Measurements from ENCODE around the gene ATP11C. TPM values are rescaled to one million over a fixed set of nuclear protein-coding genes. Genes with fewer than 3 reads are reported as not detected.
A peak's percentile ranks its signal among the peaks of the same experiment; 100 is the strongest.

The ATP11C gene
- total and polyA plus RNA-seq, 2 experiments from 2014 or later, result 44.0 to 90.7 TPM

- H3K27ac Mint-ChIP-seq, result peak overlapping the region; percentile 91
- no peak overlapping the region for H2AFZ ChIP-seq
- peak overlapping the region; percentile 41 for H3K4me2 ChIP-seq
- H3K4me3 Mint-ChIP-seq, result 0 out of 3 replicates have a peak overlapping the region, but pooled peaks have one; percentile 9
- H4K20me1 ChIP-seq (replicated peaks; ENCODE audit: insufficient read depth), result no peaks in the 10 kb centered on the region
- no peaks in the 10 kb centered on the region for H3K9me3 Mint-ChIP-seq
- H3K27me3 Mint-ChIP-seq (ENCODE audit: insufficient read depth, low read depth, poor library complexity), result no peaks in the 10 kb centered on the region
- H3K4me1 ChIP-seq (ENCODE audit: insufficient read depth), result peaks cover 82% of the 10 kb centered on the region
- peak overlapping the region; percentile 15; the same call in 1 of the 2 replicates for H3K4me3 ChIP-seq
- H3K79me2 ChIP-seq (replicated peaks; ENCODE audit: insufficient read depth), result peaks cover 84% of the 10 kb centered on the region
- H3K9me2 ChIP-seq (ENCODE audit: insufficient read depth), result no peaks in the 10 kb centered on the region
- DNase-seq (ENCODE audit: low spot score) (no peak), ATAC-seq (no peak)
- peaks cover 69% of the 10 kb centered on the region for H3K4me1 Mint-ChIP-seq
- no peaks in the 10 kb centered on the region for H3K36me3 ChIP-seq (ENCODE audit: insufficient read depth)
- no peaks in the 10 kb centered on the region for H3K36me3 Mint-ChIP-seq (ENCODE audit: low read depth)
- no peaks in the 10 kb centered on the region for H3F3A ChIP-seq (replicated peaks; ENCODE audit: low read depth)
- no peaks in the 10 kb centered on the region for H3K27me3 ChIP-seq (ENCODE audit: insufficient read depth)
- TF ChIP-seq ZNF331 (CRISPR knock-in tag; IDR thresholded peaks at IDR 0.05; ENCODE audit: low read depth) (no peak), STAT1 (IDR thresholded peaks at IDR 0.05; ENCODE audit: unreplicated experiment) (no peak), POLR2AphosphoS5 (IDR thresholded peaks at IDR 0.05; ENCODE audit: low read depth) (no peak), EZH2phosphoT487 (IDR thresholded peaks at IDR 0.05; ENCODE audit: unreplicated experiment) (no peak)
- peak overlapping the region; percentile 92 for H3K27ac ChIP-seq (ENCODE audit: low read depth)
These were observed 101.8 kb downstream of the ATP11C start for GRCh38 chrX:139831017-139831416.

GRCh38 chrX:139828830-139829229, 104.0 kb downstream of the ATP11C start:
- Histone ChIP-seq H3K27me3 (ENCODE audit: insufficient read depth) (no peaks in the 10 kb centered on the region), H3K4me2 (0 out of 2 replicates have a peak overlapping the region, but pooled peaks have one; percentile 14), H3K9me2 (ENCODE audit: insufficient read depth) (no peaks in the 10 kb centered on the region), H3K4me3 (no peak overlapping the region), H3K27ac (ENCODE audit: low read depth) (0 out of 2 replicates have a peak overlapping the region, but pooled peaks have one; percentile 9), H4K20me1 (replicated peaks; ENCODE audit: insufficient read depth) (no peaks in the 10 kb centered on the region), H3F3A (replicated peaks; ENCODE audit: low read depth) (no peaks in the 10 kb centered on the region), H3K79me2 (replicated peaks; ENCODE audit: insufficient read depth) (peaks cover 65% of the 10 kb centered on the region), H3K4me1 (ENCODE audit: insufficient read depth) (peaks cover 84% of the 10 kb centered on the region), H2AFZ (no peak overlapping the region), H3K36me3 (ENCODE audit: insufficient read depth) (no peaks in the 10 kb centered on the region)
- Mint-ChIP-seq H3K4me3 (no peak overlapping the region), H3K9me3 (no peaks in the 10 kb centered on the region), H3K27me3 (ENCODE audit: insufficient read depth, low read depth, poor library complexity) (no peaks in the 10 kb centered on the region), H3K27ac (peak overlapping the region; percentile 61), H3K4me1 (peaks cover 75% of the 10 kb centered on the region), H3K36me3 (ENCODE audit: low read depth) (peaks cover 3% of the 10 kb centered on the region; the same call in 1 of the 3 replicates)
- ATAC-seq (no peak), DNase-seq (ENCODE audit: low spot score) (no peak)
- no peak for TF ChIP-seq CREB1 (CRISPR knock-in tag; IDR thresholded peaks at IDR 0.05; ENCODE audit: low read depth)
- no peak for TF ChIP-seq REST (IDR thresholded peaks at IDR 0.05; ENCODE audit: unreplicated experiment)
- no peak for TF ChIP-seq ZNF331 (CRISPR knock-in tag; IDR thresholded peaks at IDR 0.05; ENCODE audit: low read depth)
- TF ChIP-seq CTCF (conservative IDR thresholded peaks at IDR 0.05; ENCODE audit: low read depth in 2 of 2), result no peak
- no peak for TF ChIP-seq JUNB (IDR thresholded peaks at IDR 0.05; ENCODE audit: unreplicated experiment)
- TF ChIP-seq ZNF114 (CRISPR knock-in tag; IDR thresholded peaks at IDR 0.05), result no peak
- TF ChIP-seq ZNF462 (CRISPR knock-in tag; IDR thresholded peaks at IDR 0.05), result no peak

Data from GM23338 (cell line).